Transverse colon (tissue), 3 donors: ENCODE measurements around the gene GREM2.

Experiments
- CTCF ChIP-seq, 5 experiments: fragments of 200-600 bp in 3 of 5; fragments of 450-650 bp in 2 of 5; sonication (generic) in 3 of 5; IDR thresholded peaks; 1 replicate in 2 of 5; 2 replicates in 3 of 5; pipeline ENCODE4 v1.5.1; 2016 to 2017; ENCODE audit warnings: antibody characterized with exemption in 5 of 5, inconsistent platforms in 3 of 5, mild to moderate bottlenecking in 2 of 5, moderate library complexity in 1 of 5
- EP300 ChIP-seq: sonication (generic); formaldehyde crosslinking; IDR thresholded peaks from one replicate; pipeline ENCODE4 v1.6.1; 2017; ENCODE audit warnings: antibody characterized with exemption, low read depth
- POLR2A ChIP-seq: fragments of 450-650 bp; IDR thresholded peaks from one replicate; pipeline ENCODE4 v1.6.1; 2016; ENCODE audit warnings: antibody characterized with exemption, mild to moderate bottlenecking, moderate library complexity

DNA sequence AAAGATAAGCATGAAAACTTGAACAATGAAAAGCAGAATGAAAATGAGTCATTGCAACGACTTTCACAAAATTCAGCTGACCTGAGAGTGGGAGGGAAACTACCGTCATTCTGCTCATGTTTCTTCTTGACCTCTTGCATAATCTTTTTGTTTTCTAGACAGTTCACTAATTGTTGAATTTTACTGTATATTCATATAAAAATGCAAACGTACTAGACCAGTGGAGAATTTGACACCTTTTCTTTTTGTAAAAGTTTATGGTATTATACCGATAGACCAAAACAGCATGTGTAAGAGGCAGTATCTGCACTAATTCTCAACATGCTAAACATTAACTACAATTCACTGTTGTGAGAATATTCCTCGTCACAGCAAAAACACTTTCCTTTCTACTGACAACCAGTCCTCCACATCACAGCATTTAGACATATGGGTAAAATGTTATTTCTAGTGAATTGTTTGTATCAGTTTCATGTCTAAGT, 137.8 kb downstream of the GREM2 start:
- TF ChIP-seq CTCF (IDR thresholded peaks at IDR 0.05) (no peak), EP300 (no peak), POLR2A (no peak)
